DND-41 (cell line): ENCODE results near the gene GDF11.

Experiments
- ATAC-seq: fragments of 200-7000 bp; cut with Tn5 transposase; 3 replicates; pipeline ENCODE4 v1.9.1; 2021; ENCODE audit warnings: low read depth; ENCODE audit not compliant: insufficient read depth
- DNase-seq: peaks from one replicate; pipeline ENCODE4 v3.0.0-alpha.2; 2020
- H2AFZ ChIP-seq: 2 replicates; pipeline ENCODE4 v1.6.0; 2012; ENCODE audit warnings: low read depth, low read length
- H3K27ac ChIP-seq: 2 replicates; pipeline ENCODE4 v1.5.1; 2012; ENCODE audit warnings: low read length, inconsistent platforms
- H3K27me3 ChIP-seq: fragments of 200-600 bp; sonication (generic); 2 replicates; pipeline ENCODE4 v1.6.0; 2012; ENCODE audit warnings: low read length, mild to moderate bottlenecking, inconsistent platforms; ENCODE audit not compliant: insufficient read depth, poor library complexity
- H3K36me3 ChIP-seq: 2 replicates; pipeline ENCODE4 v1.5.1; 2012; ENCODE audit warnings: low read length, inconsistent platforms; ENCODE audit not compliant: insufficient read depth
- H3K4me1 ChIP-seq: 2 replicates; pipeline ENCODE4 v1.5.1; 2012; ENCODE audit warnings: mild to moderate bottlenecking, low read length; ENCODE audit not compliant: insufficient read depth
- H3K4me2 ChIP-seq: 2 replicates; pipeline ENCODE4 v1.6.0; 2012; ENCODE audit warnings: mild to moderate bottlenecking, moderate library complexity, low read length, inconsistent platforms; ENCODE audit not compliant: insufficient read depth
- H3K4me3 ChIP-seq, 2 experiments: fragments of 200-600 bp in 1 of 2; shearing (Covaris generic) in 1 of 2; 2 replicates each; pipeline ENCODE4 v1.5.1; 2012 to 2016; ENCODE audit warnings: inconsistent platforms in 2 of 2, low read length in 2 of 2, mild to moderate bottlenecking in 2 of 2, low read depth in 1 of 2, moderate library complexity in 1 of 2
- H3K79me2 ChIP-seq: 2 replicates; pipeline ENCODE4 v1.6.0; 2012; ENCODE audit warnings: low read length, inconsistent platforms; ENCODE audit not compliant: insufficient read depth
- H3K9ac ChIP-seq: 2 replicates; pipeline ENCODE4 v1.6.0; 2012; ENCODE audit warnings: low read depth, mild to moderate bottlenecking, inconsistent platforms, low read length, moderate library complexity
- H3K9me3 ChIP-seq: 2 replicates; pipeline ENCODE4 v1.5.1; 2012; ENCODE audit warnings: low read length, moderate library complexity, mild to moderate bottlenecking, inconsistent platforms; ENCODE audit not compliant: insufficient read depth, severe bottlenecking
- H4K20me1 ChIP-seq: 2 replicates; pipeline ENCODE4 v1.6.0; 2012; ENCODE audit warnings: low read length; ENCODE audit not compliant: insufficient read depth
- EZH2 ChIP-seq: IDR thresholded peaks from 3 replicates; pipeline ENCODE4 v1.6.1; 2012; ENCODE audit warnings: borderline replicate concordance, low read depth, mild to moderate bottlenecking, moderate library complexity, low read length, inconsistent platforms; ENCODE audit not compliant: severe bottlenecking
- TF ChIP-seq, protein P1 (sequence below): IDR thresholded peaks from 2 replicates; pipeline ENCODE4 v1.5.1; 2012; ENCODE audit warnings: borderline replicate concordance, low read length, moderate library complexity, mild to moderate bottlenecking; ENCODE audit not compliant: poor library complexity, severe bottlenecking; ENCODE audit errors: extremely low read depth

The GDF11 gene

DNA sequence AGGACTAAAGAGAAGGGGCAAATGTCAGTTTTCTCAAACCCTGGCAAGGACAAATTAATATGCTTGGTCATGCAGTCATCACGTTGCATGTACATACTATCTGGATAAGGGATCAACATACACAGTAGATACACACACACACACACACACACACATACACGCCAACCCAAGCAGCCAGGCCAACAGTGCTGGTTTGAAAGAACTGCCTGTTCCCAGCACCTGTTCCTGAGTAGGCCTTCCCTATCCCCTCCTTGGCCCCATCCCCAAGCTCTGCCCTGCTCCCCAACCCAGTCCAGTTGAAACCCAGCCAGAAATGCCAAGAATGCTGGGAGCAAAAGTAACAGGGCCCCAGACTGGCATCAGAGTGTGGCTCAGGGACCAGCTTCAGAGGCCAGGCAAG, 39.6 kb upstream of the GDF11 start:
- H3K79me2 ChIP-seq, result no peaks in the 10 kb centered on the region
- ATAC-seq (no peak), DNase-seq (no peak)
- H4K20me1 ChIP-seq, result no peaks in the 10 kb centered on the region
- TF ChIP-seq, protein P1, sequence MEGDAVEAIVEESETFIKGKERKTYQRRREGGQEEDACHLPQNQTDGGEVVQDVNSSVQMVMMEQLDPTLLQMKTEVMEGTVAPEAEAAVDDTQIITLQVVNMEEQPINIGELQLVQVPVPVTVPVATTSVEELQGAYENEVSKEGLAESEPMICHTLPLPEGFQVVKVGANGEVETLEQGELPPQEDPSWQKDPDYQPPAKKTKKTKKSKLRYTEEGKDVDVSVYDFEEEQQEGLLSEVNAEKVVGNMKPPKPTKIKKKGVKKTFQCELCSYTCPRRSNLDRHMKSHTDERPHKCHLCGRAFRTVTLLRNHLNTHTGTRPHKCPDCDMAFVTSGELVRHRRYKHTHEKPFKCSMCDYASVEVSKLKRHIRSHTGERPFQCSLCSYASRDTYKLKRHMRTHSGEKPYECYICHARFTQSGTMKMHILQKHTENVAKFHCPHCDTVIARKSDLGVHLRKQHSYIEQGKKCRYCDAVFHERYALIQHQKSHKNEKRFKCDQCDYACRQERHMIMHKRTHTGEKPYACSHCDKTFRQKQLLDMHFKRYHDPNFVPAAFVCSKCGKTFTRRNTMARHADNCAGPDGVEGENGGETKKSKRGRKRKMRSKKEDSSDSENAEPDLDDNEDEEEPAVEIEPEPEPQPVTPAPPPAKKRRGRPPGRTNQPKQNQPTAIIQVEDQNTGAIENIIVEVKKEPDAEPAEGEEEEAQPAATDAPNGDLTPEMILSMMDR, result no peak
- peaks cover 28% of the 10 kb centered on the region for H3K27me3 ChIP-seq
- no peak overlapping the region for H3K27ac ChIP-seq
- H3K9me3 ChIP-seq, result no peaks in the 10 kb centered on the region
- no peak overlapping the region for H3K9ac ChIP-seq
- H2AFZ ChIP-seq, result no peak overlapping the region
- no peak overlapping the region for H3K4me2 ChIP-seq
- peaks cover 9% of the 10 kb centered on the region for H3K4me1 ChIP-seq
- H3K4me3 ChIP-seq, result no peak overlapping the region
- no peaks in the 10 kb centered on the region for H3K36me3 ChIP-seq

DNA sequence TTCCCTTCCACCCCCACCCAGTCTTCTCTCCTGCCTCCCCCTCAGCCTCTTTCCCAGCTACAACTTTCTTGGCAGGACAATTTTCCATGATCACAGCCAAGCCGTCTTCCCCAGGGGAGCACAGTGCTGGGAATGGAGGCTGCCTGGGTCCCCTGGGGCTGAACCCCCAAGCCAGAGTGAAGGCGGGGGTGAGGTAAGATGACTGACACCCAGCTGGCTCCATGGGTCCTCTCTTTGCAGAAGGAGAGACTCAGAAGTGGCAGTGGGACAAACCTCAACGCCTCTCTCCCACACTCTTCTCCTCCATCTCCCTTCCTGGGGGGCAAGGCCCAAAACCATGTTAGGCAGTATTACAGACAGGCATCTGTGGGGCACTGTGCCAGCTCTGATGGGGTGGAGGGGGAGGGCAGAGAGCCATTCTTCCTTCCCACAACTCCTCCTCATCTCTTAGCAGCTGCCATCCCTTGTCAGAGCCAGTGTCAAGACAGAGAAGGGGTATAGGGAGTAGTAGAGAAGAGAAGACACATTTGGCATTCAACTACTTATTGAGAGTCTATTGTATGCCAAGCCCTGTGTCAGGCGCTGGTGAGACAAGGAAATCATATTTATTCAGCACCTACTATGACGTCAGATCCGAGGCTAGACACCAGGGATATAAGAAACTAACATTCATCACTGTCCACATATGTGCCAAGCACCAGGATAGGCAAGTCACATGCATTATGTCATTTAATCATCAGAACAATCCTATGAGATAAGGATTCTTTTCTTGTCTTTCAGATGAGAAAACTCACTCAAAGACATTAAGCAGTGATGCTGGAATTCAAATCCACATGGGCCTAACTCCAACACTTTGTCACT, 38.8 kb upstream of the GDF11 start:
- Histone ChIP-seq H3K9me3 (no peaks in the 10 kb centered on the region), H3K27ac (no peak overlapping the region), H3K4me1 (peaks cover 9% of the 10 kb centered on the region), H3K79me2 (no peaks in the 10 kb centered on the region), H3K27me3 (peaks cover 36% of the 10 kb centered on the region), H4K20me1 (no peaks in the 10 kb centered on the region), H3K4me3 (no peak overlapping the region), H2AFZ (no peak overlapping the region), H3K4me2 (no peak overlapping the region), H3K36me3 (no peaks in the 10 kb centered on the region), H3K9ac (no peak overlapping the region)
- no peak for ATAC-seq
- TF ChIP-seq, protein P1, result no peak
- TF ChIP-seq EZH2, result no peak
- DNase-seq, result no peak

DNA sequence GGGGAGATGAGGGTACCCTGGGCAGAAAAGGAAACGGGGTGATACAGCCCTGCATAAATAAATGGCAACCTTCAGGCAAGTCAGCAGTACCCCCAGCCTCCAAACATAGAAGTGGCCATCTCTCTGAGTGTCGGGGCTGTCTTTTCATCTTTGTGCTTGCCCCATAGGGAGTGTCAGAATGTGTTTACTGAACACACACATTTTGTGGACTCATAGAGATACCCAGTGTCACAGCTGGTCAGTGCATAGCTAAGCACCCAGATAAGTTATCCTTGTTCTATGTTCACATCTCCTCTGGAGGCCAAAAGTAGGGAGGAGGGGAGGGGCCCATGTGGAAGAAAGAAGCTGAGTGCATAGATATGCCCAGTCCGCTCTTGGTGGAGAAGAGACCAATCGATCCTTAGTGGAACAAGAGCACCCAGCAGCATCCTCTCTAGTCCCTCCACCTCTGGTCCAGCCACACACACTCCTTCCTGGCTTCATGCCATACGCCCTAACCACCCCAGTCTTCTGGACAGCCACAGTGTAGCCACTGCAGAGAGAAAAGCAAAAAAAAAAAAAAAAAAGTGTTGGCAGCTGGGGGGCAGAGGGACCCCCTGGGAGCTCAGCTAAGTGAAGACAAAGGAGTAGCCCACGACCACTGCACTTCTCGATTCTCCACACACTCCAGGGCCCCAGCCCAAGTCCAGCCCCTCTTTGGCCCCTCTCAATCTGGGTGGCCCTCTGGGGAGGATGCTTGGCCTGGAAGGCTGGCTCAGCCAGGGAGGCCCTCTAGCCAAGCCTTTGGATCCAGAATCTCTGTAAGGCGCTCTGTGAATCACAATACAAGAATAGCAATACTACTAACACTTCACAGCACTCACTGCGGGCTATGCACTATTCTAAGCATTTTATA, 37.9 kb upstream of the GDF11 start:
- H3K27ac ChIP-seq, result no peak overlapping the region
- H3K9me3 ChIP-seq, result no peaks in the 10 kb centered on the region
- H3K4me1 ChIP-seq, result peaks cover 9% of the 10 kb centered on the region

More for the DNA sequence above, 37.9 kb upstream of the GDF11 start:
- H3K79me2 ChIP-seq, result no peaks in the 10 kb centered on the region
- H3K36me3 ChIP-seq, result no peaks in the 10 kb centered on the region
- no peak overlapping the region for H2AFZ ChIP-seq
- no peak overlapping the region for H3K4me2 ChIP-seq
- TF ChIP-seq, protein P1, result no peak
- no peak for TF ChIP-seq EZH2
- DNase-seq (no peak), ATAC-seq (no peak)
- no peaks in the 10 kb centered on the region for H4K20me1 ChIP-seq
- no peak overlapping the region for H3K4me3 ChIP-seq
- no peak overlapping the region for H3K9ac ChIP-seq
- peaks cover 40% of the 10 kb centered on the region for H3K27me3 ChIP-seq
